HG02798 (cell line): ENCODE measurements around the gene SPTBN2.

ENCODE experiments used
- ATAC-seq: cut with Tn5 transposase; IDR thresholded peaks from one replicate; pipeline ENCODE4 v1.9.1; 2021; ENCODE audit warnings: mild to moderate bottlenecking; ENCODE audit not compliant: unreplicated experiment, poor library complexity

The SPTBN2 gene

GRCh38 chr11:66686801-66687750 is 41.9 kb downstream of the SPTBN2 start:
- no peak for ATAC-seq

GRCh38 chr11:66686100-66686785 is 42.8 kb downstream of the SPTBN2 start:
- ATAC-seq, result no peak

- ATAC-seq, result no peak
Observed at GRCh38 chr11:66685276-66686099, 43.5 kb downstream of the SPTBN2 start.

GRCh38 chr11:66684635-66685034 is 44.4 kb downstream of the SPTBN2 start:
- no peak for ATAC-seq

- ATAC-seq, result no peak
Observed at GRCh38 chr11:66683877-66684276, 45.1 kb downstream of the SPTBN2 start.

GRCh38 chr11:66680966-66681645 is 47.9 kb downstream of the SPTBN2 start:
- ATAC-seq, result no peak

DNA sequence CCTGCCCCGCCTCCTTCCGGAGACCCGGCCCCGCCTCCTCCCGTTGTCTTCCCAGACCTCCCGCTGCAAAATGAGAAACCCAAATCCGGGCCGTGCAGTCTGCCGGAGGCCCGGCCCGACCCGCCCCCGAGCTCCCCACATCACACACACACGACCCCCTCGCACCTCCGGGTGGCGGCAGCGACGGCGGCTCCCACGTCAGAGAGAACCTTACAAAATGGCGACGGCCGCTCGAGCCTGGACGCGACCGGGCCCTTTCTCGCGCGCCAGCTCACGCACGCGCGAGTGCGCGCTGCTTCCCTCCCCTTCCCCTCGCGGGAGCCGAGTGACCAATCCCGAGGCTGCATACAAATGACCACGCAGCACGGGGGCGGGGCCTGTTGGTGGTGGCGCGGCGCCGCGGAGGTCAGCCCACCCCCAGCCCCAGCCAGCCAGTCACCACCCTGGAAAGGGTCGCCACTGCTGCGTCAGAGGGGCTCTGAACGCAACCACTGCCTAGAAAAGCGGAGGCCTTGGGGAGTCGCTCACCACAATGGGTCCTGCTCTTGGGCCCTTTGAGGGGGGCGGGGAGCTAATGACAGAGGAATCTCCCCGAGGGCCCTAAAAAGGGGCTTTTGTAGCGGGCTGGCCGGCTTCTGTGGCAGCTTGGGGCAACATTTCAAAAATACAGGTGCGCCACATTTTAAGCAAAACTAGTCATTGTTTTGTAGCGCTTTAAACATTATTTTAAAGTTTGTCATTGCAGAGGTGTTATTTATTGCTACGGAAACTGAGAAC is 51.2 kb downstream of the SPTBN2 start, which contains the start of gene RBM4B:
RBM4B (minus strand) TSS at position 289 of the 777 bp plus-strand sequence. CDS start 808 bp downstream, outside the sequence.
- ATAC-seq, result peak; percentile 94

- no peak for ATAC-seq
Observed at GRCh38 chr11:66676931-66677598, 52.0 kb downstream of the SPTBN2 start.

- no peak for ATAC-seq
Observed at GRCh38 chr11:66676282-66676919, 52.6 kb downstream of the SPTBN2 start.

- no peak for ATAC-seq
Observed at GRCh38 chr11:66674964-66675602, 53.9 kb downstream of the SPTBN2 start.

GRCh38 chr11:66670816-66671215 is 58.2 kb downstream of the SPTBN2 start:
- no peak for ATAC-seq

- no peak for ATAC-seq
Observed at GRCh38 chr11:66665369-66665768, 63.6 kb downstream of the SPTBN2 start.

DNA sequence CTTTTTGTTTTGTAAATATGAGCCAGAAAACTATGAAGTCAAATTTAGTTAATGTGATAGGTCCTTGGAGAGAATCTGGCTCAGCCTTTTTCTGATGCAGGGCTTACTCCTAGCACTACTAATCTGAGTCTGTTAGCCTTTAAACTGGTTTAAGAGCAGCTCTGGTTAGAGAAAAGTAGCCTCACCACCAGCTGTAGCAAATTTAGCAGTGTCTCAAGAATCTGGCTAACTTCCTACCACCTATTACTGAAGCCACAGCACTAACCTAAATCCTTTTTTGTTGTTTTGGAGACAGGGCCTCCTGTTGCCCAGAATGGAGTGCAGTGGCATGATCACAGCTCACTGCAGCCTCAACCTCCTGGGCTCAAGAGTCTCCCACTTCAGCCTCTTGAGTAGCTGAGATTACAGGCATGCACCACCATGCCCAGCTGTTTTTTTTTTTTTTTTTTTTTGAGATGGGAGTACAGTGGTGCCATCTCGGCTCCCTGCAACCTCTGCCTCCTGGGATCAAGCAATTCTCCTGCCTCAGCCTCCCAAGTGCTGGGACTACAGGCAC is 65.2 kb downstream of the SPTBN2 start:
- no peak for ATAC-seq

- no peak for ATAC-seq
Observed at GRCh38 chr11:66659763-66660162, 69.3 kb downstream of the SPTBN2 start.

DNA sequence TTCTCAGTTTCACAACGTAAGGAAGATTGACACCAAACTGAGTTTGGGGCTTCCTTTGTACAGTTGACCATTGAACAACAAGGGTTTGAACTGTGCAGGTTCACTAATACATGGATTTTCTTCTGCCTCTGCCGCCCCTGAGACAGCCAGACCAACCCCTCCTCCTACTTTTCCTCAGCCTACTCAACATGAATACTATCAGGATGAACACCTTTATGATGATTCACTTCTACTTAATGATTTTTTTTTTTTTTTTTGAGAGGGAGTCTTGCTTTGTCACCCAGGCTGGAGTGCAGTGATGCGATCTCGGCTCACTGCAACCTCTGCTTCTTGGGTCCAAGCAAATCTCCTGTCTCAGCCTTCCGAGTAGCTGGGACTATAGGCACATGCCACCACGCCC is 75.9 kb downstream of the SPTBN2 start:
- ATAC-seq, result no peak

GRCh38 chr11:66652651-66653050 is 76.4 kb downstream of the SPTBN2 start:
- no peak for ATAC-seq

- no peak for ATAC-seq
Observed at GRCh38 chr11:66651016-66651415, 78.0 kb downstream of the SPTBN2 start.
